ENCODE data around the gene ZNF865.

DNA sequence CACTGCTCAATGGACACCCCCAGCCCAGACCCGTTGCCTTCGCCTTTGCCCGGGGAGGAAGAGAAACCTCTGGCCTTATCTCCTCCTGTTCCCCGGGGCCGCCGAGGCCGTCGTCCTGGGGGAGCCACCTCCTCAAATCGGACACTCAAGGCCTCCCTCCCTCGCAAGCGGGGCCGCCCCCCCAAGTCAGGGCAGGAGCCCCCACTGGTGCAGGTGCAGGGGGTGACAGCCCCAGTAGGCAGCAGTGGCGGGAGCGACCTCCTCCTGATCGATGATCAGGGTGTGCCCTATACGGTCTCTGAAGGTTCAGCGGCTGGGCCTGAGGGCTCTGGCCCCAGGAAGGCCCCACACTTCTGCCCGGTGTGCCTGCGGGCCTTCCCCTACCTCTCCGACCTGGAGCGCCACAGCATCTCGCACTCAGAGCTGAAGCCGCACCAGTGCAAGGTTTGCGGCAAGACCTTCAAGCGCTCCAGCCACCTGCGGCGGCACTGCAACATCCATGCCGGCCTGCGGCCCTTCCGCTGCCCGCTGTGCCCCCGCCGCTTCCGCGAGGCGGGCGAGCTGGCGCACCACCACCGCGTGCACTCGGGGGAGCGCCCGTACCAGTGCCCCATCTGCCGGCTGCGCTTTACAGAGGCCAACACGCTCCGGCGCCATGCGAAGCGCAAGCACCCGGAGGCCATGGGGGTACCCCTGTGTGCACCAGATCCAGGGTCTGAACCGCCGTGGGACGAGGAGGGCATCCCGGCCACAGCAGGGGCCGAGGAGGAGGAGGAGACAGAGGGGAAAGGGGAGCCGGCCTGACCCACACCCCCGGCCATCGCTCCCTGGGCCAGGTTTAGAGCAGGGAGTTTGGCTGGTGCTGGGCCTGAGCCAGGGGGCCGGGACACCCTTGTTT lies 3.1 kb upstream of the ZNF865 start:
- TF ChIP-seq, protein P1, sequence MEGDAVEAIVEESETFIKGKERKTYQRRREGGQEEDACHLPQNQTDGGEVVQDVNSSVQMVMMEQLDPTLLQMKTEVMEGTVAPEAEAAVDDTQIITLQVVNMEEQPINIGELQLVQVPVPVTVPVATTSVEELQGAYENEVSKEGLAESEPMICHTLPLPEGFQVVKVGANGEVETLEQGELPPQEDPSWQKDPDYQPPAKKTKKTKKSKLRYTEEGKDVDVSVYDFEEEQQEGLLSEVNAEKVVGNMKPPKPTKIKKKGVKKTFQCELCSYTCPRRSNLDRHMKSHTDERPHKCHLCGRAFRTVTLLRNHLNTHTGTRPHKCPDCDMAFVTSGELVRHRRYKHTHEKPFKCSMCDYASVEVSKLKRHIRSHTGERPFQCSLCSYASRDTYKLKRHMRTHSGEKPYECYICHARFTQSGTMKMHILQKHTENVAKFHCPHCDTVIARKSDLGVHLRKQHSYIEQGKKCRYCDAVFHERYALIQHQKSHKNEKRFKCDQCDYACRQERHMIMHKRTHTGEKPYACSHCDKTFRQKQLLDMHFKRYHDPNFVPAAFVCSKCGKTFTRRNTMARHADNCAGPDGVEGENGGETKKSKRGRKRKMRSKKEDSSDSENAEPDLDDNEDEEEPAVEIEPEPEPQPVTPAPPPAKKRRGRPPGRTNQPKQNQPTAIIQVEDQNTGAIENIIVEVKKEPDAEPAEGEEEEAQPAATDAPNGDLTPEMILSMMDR (IDR thresholded peaks at IDR 0.05) = no peak
- TF ChIP-seq POLR2A (IDR thresholded peaks at IDR 0.05) = no peak

Measured in adrenal gland (tissue), 5 donors.